ENCODE measurements around the gene KLF5.

KLF5 gene

GRCh38 chr13:73054712-73055111 lies 4.1 kb upstream of the KLF5 start:
- TF ChIP-seq ZNF274 (IDR thresholded peaks at IDR 0.05; ENCODE audit: low read depth, low read length) = no peak
- no peak overlapping the region for H3K4me3 ChIP-seq (ENCODE audit: low read length)

GRCh38 chr13:73055813-73056564 lies 2.8 kb upstream of the KLF5 start:
- no peak overlapping the region for H3K4me3 ChIP-seq (ENCODE audit: low read length)
- TF ChIP-seq ZNF274 (IDR thresholded peaks at IDR 0.05; ENCODE audit: low read depth, low read length) = no peak

GRCh38 chr13:73056565-73056962 lies 2.2 kb upstream of the KLF5 start:
- no peak overlapping the region for H3K4me3 ChIP-seq (ENCODE audit: low read length)
- no peak for TF ChIP-seq ZNF274 (IDR thresholded peaks at IDR 0.05; ENCODE audit: low read depth, low read length)

- no peak overlapping the region for H3K4me3 ChIP-seq (ENCODE audit: low read length)
- TF ChIP-seq ZNF274 (IDR thresholded peaks at IDR 0.05; ENCODE audit: low read depth, low read length) = no peak
Measured at GRCh38 chr13:73057284-73058063, 1.3 kb upstream of the KLF5 start.

- TF ChIP-seq ZNF274 (IDR thresholded peaks at IDR 0.05; ENCODE audit: low read depth, low read length) = no peak
- H3K4me3 ChIP-seq (ENCODE audit: low read length) = no peak overlapping the region
Measured at GRCh38 chr13:73058064-73058313, 816 bp upstream of the KLF5 start.

- H3K4me3 ChIP-seq (ENCODE audit: low read length) = peak overlapping the region; percentile 47; the same call in 1 of the 2 replicates
- TF ChIP-seq ZNF274 (IDR thresholded peaks at IDR 0.05; ENCODE audit: low read depth, low read length) = no peak
Measured at GRCh38 chr13:73058432-73058735, 421 bp upstream of the KLF5 start.

GRCh38 chr13:73059460-73060250 lies 850 bp downstream of the KLF5 start:
- H3K4me3 ChIP-seq (ENCODE audit: low read length) = peak overlapping the region; percentile 83
- no peak for TF ChIP-seq ZNF274 (IDR thresholded peaks at IDR 0.05; ENCODE audit: low read depth, low read length)

- peak overlapping the region; percentile 83 for H3K4me3 ChIP-seq (ENCODE audit: low read length)
- TF ChIP-seq ZNF274 (IDR thresholded peaks at IDR 0.05; ENCODE audit: low read depth, low read length) = no peak
Measured at GRCh38 chr13:73060251-73061160, 1.7 kb downstream of the KLF5 start.

- H3K4me3 ChIP-seq (ENCODE audit: low read length) = no peak overlapping the region
Measured at GRCh38 chr13:73061473-73061872, 2.7 kb downstream of the KLF5 start.

GRCh38 chr13:73061876-73062275 lies 3.1 kb downstream of the KLF5 start:
- no peak for TF ChIP-seq ZNF274 (IDR thresholded peaks at IDR 0.05; ENCODE audit: low read depth, low read length)
- H3K4me3 ChIP-seq (ENCODE audit: low read length) = no peak overlapping the region

More at GRCh38 chr13:73061473-73061872, 2.7 kb downstream of the KLF5 start:
- TF ChIP-seq ZNF274 (IDR thresholded peaks at IDR 0.05; ENCODE audit: low read depth, low read length) = no peak

GRCh38 chr13:73062468-73062867 lies 3.7 kb downstream of the KLF5 start:
- H3K4me3 ChIP-seq (ENCODE audit: low read length) = no peak overlapping the region
- TF ChIP-seq ZNF274 (IDR thresholded peaks at IDR 0.05; ENCODE audit: low read depth, low read length) = no peak

GRCh38 chr13:73063166-73063565 lies 4.4 kb downstream of the KLF5 start:
- H3K4me3 ChIP-seq (ENCODE audit: low read length) = no peak overlapping the region
- TF ChIP-seq ZNF274 (IDR thresholded peaks at IDR 0.05; ENCODE audit: low read depth, low read length) = no peak

GRCh38 chr13:73065036-73065435 lies 6.2 kb downstream of the KLF5 start:
- TF ChIP-seq ZNF274 (IDR thresholded peaks at IDR 0.05; ENCODE audit: low read depth, low read length) = no peak
- no peak overlapping the region for H3K4me3 ChIP-seq (ENCODE audit: low read length)

All from GM08714 (cell line).